Measurements from ENCODE around the gene A2ML1. TPM values are rescaled to one million over a fixed set of nuclear protein-coding genes. Genes with fewer than 3 reads are reported as not detected.
"Not testable (repeated sequence)": the region's sequence is repeated elsewhere in the genome, so short reads cannot be mapped to it uniquely, and the experiment has no call there.

The A2ML1 gene
- total RNA-seq, 1 donor from 2014 or later: not detected

DNA sequence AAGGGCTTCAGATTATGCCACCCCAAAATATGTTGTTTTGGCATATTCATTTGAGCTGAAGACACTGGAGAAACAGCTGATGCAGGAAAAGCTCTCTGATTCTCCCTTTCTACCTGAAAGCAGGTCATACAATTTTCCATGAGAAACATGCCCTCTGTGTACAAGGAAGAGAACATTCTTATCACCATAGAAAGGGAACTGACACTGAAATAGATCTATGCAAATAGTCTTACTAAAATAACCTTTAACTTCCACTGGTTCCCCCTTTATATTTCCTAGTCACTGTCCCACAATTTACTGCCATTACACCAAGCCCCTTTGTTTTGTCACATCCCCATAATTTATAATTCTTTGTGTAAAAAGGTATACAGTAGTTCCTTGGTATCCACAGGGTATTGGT is 82.2 kb downstream of the A2ML1 start:
- DNase-seq (ENCODE audit: extremely low read depth, low read depth, low spot score): no peak

DNA sequence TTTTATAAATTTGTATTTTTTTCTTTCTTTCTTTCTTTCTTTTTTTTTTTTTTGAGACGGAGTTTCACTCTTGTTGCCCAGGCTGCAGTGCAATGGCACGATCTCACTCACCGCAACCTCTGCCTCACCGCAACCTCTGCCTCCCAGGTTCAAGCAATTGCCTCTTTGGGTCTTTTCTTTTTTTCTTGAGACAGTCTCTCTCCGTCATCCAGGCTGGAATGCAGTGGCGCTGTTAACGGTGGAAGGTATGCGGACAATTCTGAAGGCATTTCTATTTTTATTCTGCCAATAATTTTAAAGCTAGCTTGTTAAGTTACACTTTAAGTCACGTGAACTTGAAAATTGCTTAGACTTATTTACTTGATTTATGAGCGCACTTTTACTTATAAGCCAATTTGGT is 83.1 kb downstream of the A2ML1 start:
- no peak for DNase-seq (ENCODE audit: extremely low read depth, low read depth, low spot score)

DNA sequence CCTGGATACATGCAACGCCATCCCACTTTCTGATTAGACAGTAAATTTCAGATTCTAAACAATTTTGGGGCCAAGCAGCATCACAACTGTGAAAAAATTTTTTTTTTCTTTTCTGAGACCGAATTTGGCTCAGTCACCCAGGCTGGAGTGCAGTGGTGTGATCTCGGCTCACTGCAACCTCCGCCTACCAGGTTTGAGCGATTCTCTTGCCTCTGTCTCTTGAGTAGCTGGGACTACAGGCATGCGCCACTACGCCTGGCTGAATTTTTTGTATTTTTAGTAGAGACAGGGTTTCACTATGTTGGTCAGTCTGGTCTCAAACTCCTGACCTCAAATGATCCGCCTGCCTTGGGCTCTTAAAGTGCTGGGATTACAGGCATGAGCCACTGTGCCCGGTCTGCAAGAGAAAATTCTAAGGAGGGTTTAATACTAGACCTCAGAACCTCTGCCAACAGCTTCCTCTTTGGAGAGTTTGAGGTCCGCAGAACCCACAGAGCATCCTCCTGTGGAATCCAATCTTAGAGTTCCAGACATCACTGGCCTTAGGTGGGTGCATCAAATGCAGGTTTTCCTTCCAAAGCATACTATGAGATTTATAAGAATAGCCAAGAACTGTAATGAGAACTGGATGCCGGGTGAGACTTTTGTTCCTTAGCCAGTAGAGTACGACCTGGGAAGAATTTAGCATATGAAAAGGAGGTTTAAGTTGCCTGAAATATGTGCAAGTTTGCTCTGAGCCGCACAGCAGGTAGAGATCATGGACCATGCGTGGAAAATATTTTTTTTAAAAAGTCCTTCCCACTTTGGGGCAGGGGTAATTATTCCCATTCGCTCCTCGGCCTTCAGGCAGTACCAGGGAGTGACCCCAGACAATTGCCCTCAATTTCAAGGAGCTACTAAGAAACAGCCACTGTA is 84.1 kb downstream of the A2ML1 start:
- no peak for DNase-seq (ENCODE audit: extremely low read depth, low read depth, low spot score)

DNA sequence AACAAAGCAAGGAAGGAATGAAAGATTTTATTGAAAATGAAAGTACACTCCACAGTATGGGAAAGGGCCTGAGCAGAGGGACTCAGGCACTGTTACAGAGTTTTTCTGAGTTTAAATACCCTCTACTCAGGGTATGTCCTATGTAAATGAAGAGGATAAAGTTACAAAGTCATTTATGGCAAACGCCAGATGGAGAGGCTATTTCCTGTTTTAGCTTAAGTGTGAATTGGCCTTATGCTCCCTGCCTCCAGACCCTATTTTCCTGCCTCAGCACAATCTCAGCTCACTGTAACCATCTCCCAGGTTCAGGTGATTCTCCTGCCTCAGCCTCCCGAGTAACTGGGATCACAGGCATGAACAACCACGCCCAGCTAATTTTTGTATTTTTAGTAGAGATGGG is 85.1 kb downstream of the A2ML1 start:
- no peak for DNase-seq (ENCODE audit: extremely low read depth, low read depth, low spot score)

DNA sequence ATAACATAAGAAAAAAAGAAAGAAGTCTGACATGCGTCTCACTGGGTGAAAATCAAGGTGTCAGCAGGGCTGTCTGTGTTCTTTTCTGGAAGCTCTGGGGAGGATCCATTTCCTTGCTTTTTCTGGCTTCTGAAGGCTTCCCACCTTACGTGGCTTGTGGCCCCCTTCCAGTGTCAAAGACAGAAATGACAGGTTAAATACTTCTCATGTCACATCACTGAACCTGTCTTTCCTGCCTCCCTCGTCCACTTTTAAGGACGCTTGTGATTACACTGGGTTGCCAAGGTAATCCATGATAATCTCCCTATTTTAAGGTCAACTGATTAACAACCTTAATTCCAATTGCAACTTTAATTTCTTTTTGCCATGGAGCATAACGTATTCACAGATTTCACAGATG is 87.3 kb downstream of the A2ML1 start:
- DNase-seq (ENCODE audit: extremely low read depth, low read depth, low spot score): no peak

DNA sequence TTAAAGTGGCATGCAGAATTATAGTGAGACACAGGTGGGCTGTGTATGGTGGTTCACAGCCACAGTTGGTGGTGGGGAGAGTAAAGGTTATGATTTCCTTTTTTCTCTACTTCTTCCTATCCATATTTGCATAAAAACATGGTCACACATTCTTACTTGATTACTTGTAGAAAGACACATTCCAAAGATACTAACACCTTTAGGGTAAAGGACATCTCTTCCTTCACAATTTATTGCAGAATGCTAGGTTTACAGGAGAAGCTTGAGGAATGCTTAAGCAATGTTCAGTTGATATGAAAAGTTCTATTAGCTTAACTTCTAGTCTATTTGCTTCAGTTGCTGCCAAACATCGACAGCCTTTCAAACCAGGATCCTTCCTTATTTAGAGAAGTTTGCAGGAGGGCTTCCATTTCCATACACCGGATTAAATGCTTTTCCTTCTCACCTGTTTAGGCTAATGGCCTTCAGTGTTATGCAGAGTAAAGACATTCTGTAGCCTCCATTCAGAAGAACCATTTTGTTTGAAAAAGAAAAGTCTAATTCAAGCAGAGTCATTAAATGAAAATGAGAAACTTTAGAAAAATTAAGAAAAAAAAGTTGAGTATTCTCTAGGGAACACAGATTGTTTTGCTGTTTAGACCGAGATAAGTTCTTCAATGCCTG is 89.3 kb downstream of the A2ML1 start:
- DNase-seq (ENCODE audit: extremely low read depth, low read depth, low spot score): no peak

DNA sequence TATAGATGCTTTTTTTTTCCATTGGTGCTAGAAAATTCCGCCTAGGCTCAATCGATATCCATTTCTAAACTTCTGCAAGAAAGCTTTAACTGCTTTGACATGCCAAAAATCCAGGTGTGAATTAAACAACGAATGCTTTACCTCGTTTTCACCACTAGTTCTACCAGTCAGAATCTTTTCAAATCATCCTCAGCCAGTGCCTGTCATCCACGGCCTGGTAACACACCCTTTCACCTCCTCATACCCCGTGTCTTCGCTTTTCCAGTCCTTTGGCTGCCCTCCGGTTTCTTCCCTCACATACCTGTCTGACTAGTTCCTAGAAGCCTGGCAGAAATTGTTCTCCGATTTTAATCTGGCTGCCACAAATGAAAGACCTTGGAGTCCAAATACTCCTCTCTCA is 90.5 kb downstream of the A2ML1 start:
- DNase-seq (ENCODE audit: extremely low read depth, low read depth, low spot score): no peak

DNA sequence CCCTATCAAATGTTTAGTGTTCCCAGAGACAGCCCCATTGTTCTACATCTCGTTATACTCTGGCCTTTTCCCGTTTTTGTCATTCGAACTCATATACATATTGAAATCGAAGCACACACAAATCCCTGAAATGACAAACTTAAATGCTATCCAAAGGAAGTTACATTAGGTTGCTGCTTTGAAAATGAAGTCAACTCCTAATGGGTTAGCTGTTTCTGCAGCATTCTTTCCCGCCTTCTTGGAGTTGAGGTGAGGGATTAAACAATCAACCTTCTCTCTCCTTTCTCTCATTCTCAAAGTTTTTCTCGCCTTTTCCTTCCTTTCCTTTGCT is 91.2 kb downstream of the A2ML1 start:
- DNase-seq (ENCODE audit: extremely low read depth, low read depth, low spot score): no peak

DNA sequence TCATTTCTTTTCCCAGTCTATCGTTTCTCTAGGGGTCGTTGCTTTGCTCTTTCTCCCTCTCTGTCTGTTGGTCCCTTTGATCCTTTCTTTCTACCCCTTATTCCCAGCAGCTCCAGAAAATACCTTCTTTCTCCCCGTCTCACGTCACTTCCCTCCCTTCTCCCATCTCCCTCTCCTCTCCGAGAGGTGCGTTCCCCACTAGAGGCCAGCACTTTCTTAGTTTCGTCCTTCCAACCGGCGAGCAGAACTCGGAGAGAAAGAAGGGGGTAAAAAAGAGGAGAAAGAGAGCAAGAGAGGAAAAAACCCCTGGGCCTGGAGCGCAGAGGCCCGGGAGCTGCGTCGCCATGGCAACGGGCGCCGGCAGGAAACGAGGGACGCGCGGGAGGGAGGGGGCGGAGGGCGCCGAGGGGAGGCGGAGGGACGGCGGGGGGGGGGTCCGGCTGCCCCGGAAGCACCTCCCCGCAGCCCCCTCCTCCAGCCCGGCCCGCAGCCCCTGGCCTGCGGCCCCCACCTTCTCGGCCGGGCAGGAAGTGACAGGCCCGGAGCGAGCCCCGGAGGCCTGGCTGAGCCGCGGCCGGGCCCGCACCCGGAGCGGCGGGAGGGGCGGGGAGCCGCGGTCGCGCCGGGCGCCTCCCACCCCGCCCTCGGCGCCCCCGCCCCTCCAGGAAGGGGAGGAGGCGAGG is 91.8 kb downstream of the A2ML1 start, which contains the start of gene PHC1:
TSS of gene PHC1 (plus strand) at position 477 of the 683 bp plus-strand sequence. CDS start 3,169 bp downstream, outside the sequence.
- peak; percentile 12 for DNase-seq (ENCODE audit: extremely low read depth, low read depth, low spot score)

DNA sequence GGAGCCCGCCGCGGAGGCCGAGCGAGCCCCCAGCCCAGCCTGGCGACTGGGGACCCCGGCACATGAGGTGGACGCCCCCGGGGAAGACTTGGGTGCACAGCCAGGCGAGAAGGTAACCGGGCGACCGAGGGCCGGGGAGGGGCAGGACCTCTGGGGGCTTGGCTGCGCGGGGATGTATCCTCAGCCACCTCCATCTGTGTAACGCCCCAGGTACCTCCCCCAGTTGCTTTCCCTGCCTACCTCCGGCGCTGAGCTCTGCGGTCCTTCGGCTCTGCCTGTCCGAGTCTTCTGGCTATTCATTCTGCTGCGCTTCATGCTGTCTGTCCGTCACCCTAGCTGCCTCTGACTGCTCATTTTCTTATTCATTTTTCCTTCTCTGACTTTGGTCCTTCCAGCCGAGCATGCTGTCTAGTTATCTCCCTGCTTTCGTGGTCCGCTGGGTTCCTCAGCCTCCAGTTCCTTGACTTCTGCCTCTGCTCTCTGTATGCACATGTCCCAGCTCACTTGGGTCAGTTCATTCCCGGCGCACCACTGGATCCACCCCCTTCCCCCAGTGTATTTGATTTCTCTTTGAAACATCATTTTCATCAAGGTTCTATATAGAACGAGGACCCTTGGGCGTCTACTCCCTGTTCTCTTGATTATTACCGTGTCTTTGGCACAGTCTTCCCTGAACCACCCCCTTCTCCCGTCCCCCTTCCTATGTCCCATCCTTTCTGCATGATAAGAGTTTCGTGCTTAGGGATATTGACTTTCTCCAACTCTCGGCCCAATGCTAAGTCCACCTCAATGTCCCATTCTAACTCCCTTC is 92.5 kb downstream of the A2ML1 start:
- peak; percentile 4 for DNase-seq (ENCODE audit: extremely low read depth, low read depth, low spot score)

DNA sequence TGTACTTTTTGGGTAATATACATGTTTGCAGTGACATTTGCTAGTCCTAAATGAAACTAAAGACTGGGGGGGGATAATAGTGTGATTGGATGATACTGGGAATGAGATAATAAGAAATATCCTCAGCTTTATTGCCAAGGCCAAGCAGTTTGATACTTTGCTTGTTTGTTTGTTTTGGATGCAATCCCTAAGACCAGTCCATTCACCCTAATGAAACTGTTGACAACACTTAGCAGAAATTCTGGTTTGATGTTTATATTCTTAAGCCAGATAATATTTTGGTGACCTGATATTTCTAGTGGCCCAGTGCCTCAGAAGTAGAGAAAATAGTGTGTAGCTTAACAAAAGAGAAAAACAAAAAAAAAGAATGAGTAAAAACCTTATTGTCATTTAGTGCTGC is 93.7 kb downstream of the A2ML1 start:
- DNase-seq (ENCODE audit: extremely low read depth, low read depth, low spot score): no peak

DNA sequence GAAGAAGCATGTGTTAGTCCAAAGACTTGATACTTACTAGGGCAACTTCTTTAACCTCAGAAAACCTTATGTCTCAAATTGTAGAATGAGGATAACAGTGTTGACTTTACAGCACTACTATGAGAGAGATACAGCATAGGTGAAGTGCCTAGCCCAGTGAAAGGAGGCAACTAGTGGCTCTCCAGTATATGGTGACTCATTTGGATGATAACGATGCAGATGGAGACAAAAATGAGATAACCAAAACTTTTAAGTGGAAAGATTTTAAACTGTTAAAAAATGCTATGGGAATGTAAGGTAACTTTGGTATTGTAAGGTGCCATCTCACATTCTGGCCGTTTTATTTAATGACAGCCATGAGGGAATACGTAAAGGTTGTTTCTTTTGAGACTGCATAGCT is 94.6 kb downstream of the A2ML1 start:
- no peak for DNase-seq (ENCODE audit: extremely low read depth, low read depth, low spot score)

DNA sequence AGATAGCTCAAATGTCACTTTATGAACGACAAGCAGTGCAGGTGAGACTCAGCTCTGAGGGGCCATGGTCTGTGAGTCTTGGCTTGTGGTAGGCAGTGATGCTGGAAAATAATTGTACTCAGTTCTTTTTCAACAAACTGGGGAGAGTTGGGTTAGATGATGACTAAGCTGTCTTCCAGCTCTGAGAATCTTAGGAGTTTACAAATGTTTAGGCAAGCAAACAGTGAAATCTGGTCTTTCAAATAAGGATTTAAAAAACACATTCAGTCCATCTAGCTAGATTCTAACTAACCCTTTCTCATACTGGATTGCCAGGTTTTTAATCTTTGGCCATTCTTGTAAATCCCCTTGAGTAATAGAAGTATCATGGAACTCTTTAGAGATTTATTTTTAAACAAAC is 95.3 kb downstream of the A2ML1 start:
- no peak for DNase-seq (ENCODE audit: extremely low read depth, low read depth, low spot score)

DNA sequence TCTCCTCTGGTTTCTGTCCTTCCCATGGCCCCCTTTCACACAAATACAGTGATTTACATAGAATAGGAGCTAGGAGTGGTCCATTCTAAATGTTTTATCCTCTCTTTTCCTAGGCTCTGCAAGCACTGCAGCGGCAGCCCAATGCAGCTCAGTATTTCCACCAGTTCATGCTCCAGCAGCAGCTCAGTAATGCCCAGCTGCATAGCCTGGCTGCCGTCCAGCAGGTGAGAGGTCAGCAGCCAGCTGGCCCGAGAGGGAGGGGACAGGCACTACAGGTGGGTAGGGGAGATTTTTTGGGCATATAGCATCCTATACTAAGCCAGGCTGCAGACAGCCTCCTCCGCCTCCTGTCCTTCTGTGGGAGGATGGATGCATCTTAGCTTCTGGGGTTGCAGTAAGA is 97.2 kb downstream of the A2ML1 start:
- not testable (repeated sequence) for DNase-seq (ENCODE audit: extremely low read depth, low read depth, low spot score)

DNA sequence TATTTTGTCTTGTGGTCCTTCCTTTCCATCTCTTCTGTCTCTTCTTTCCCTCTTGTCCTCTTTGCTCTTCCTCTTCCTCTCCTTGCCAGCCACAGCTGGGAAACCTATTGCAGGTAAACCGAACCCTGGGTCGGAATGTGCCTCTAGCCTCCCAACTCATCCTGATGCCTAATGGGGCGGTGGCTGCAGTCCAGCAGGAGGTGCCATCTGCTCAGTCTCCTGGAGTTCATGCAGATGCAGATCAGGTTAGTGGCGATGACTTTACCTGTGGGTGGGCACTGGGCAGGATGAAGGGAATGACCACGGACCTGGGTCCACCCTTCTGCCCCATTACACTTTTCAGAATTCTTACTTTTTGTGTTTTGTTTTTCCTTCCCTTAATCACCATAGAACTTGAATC is 100.1 kb downstream of the A2ML1 start:
- DNase-seq (ENCODE audit: extremely low read depth, low read depth, low spot score): no peak

Other genes starting within 250 kb of the A2ML1 start
- not detected in 2 replicates for gene AICDA, start 209.8 kb upstream of the A2ML1 start, total RNA-seq
- 0.92 TPM in 1 of 2 replicates, not detected in the other for gene MFAP5, start 159.8 kb upstream of the A2ML1 start, total RNA-seq
- 30.1 and 63.9 TPM in 2 replicates for gene RIMKLB, start 124.6 kb upstream of the A2ML1 start, total RNA-seq
- 25.1 and 32.2 TPM in 2 replicates for gene PHC1, start 91.9 kb downstream of the A2ML1 start, total RNA-seq
- 98.5 and 114 TPM in 2 replicates for gene M6PR, start 127.0 kb downstream of the A2ML1 start, total RNA-seq
- 0.97 and 5.5 TPM in 2 replicates for gene KLRG1, start 166.9 kb downstream of the A2ML1 start, total RNA-seq

Measured in glomerular endothelial cell (primary cell).